OCI-LY7 (cell line): Measurements from ENCODE around the gene KIAA0513. TPM values are rescaled to one million over a fixed set of nuclear protein-coding genes. Genes with fewer than 3 reads are reported as not detected.

ENCODE experiments used
- BruUV-seq: library from RNA; stranded (reverse); fragments of 400-500 nt; replicated peaks from 2 replicates; lab custom pipeline; 2021; lab: Mats Ljungman, UMichigan
- CTCF ChIA-PET: fragments of 300-600 bp; sonication (Branson Sonifier 250); formaldehyde crosslinking; loops from one replicate; lab custom pipeline; 2022; ENCODE audit warnings: antibody characterized with exemption; ENCODE audit not compliant: unreplicated experiment; lab: Charles Lee
- POLR2A ChIA-PET: fragments of 300-600 bp; sonication (Branson Sonifier 250); formaldehyde crosslinking; loops from one replicate; lab custom pipeline; 2022; ENCODE audit warnings: antibody characterized with exemption; lab: Charles Lee
- DNase-seq: peaks from one replicate; pipeline ENCODE4 v3.0.0-alpha.2; 2015; ENCODE audit warnings: low spot score
- H2AFZ ChIP-seq: fragments of 200-600 bp; sonication (generic), shearing (Covaris generic); 2 replicates; pipeline ENCODE4 v1.6.1; 2014; ENCODE audit warnings: mild to moderate bottlenecking, antibody characterized with exemption, low read length, moderate library complexity
- H3K27ac ChIP-seq: fragments of 200-600 bp; sonication (generic); 2 replicates; pipeline ENCODE4 v1.5.1; 2014; ENCODE audit warnings: mixed run types, low read depth, mild to moderate bottlenecking, moderate library complexity, low read length, inconsistent platforms; ENCODE audit not compliant: poor library complexity, severe bottlenecking
- H3K36me3 ChIP-seq: fragments of 200-600 bp; sonication (generic); 2 replicates; pipeline ENCODE4 v1.6.1; 2014; ENCODE audit warnings: mild to moderate bottlenecking, antibody characterized with exemption, low read length, moderate library complexity, mixed read lengths; ENCODE audit not compliant: insufficient read depth
- H3K4me1 ChIP-seq: fragments of 200-600 bp; sonication (generic); 2 replicates; pipeline ENCODE4 v1.5.1; 2014; ENCODE audit warnings: mild to moderate bottlenecking, low read length; ENCODE audit not compliant: insufficient read depth, poor library complexity, severe bottlenecking
- H3K4me2 ChIP-seq: fragments of 200-600 bp; sonication (generic); 2 replicates; pipeline ENCODE4 v1.6.1; 2014; ENCODE audit warnings: mild to moderate bottlenecking, low read length
- H3K4me3 ChIP-seq: fragments of 200-600 bp; sonication (generic); 2 replicates; pipeline ENCODE4 v1.5.1; 2014; ENCODE audit warnings: mild to moderate bottlenecking, low read depth, low read length; ENCODE audit not compliant: poor library complexity, severe bottlenecking
- H3K79me2 ChIP-seq: fragments of 200-600 bp; sonication (generic); 2 replicates; pipeline ENCODE4 v1.6.1; 2016; ENCODE audit warnings: low read depth, mild to moderate bottlenecking, low read length, moderate library complexity, mixed read lengths; ENCODE audit not compliant: insufficient read depth
- H3K9me2 ChIP-seq: fragments of 200-600 bp; sonication (generic); 2 replicates; pipeline ENCODE4 v1.6.1; 2016; ENCODE audit warnings: mild to moderate bottlenecking, low read length, mixed read lengths; ENCODE audit not compliant: insufficient read depth
- H3K9me3 ChIP-seq: fragments of 200-600 bp; sonication (generic); 2 replicates; pipeline ENCODE4 v1.6.1; 2014; ENCODE audit warnings: mild to moderate bottlenecking, mixed run types, low read length, mixed read lengths
- H4K20me1 ChIP-seq: fragments of 200-600 bp; sonication (generic); 2 replicates; pipeline ENCODE4 v1.6.1; 2014; ENCODE audit warnings: mild to moderate bottlenecking, antibody characterized with exemption, low read length, moderate library complexity, mixed read lengths; ENCODE audit not compliant: insufficient read depth
- EZH2phosphoT487 ChIP-seq: fragments of 200-600 bp; sonication (generic); IDR thresholded peaks from 2 replicates; pipeline ENCODE4 v1.6.1; 2018; ENCODE audit warnings: low read depth, borderline replicate concordance, mild to moderate bottlenecking, mixed run types, antibody characterized with exemption, low read length, moderate library complexity, mixed read lengths
- intact Hi-C: fragments of 100-400 bp; cut with micrococcal nuclease; formaldehyde crosslinking; loops from one replicate; pipeline ENCODE4 v1.10.0; 2022; ENCODE audit not compliant: unreplicated experiment
- total RNA-seq, 2 experiments: library from RNA; depleted of rRNA in 1 of 2; stranded (reverse); fragments of >200 nt in 1 of 2; shearing (Covaris generic) in 1 of 2; gene quantifications; 2 replicates each; pipeline ENCODE4 v1.2.3, GENCODE V29; 2014 to 2022
- TF ChIP-seq, protein P1 (sequence below): fragments of 200-600 bp; sonication (generic); conservative IDR thresholded peaks from 2 replicates; pipeline ENCODE4 v1.5.1; 2014; ENCODE audit warnings: mild to moderate bottlenecking, antibody characterized with exemption, low read length, moderate library complexity, mixed read lengths

Gene KIAA0513
- total RNA-seq, 2 experiments from 2014 or later: 0.88 to 4.8 TPM

DNA sequence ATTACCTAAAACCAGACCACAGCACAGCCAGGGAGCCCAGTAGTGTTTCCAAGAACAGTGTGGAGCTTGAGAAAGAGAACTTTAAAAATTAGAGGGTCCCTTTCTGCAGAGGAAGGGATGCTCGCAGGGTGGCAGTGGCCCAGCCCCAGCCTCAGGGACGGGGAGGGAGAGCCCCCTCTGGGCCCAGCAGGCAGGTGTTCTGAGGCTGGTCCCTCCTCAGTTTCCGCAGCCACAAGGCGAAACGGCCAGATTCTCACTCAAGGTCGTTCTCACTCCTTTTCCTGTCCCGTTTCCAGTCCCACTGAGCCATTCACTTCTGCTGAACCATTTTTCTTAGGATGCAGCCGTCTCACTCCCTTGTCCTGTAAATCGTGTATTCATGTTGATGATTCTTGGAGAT lies 64.7 kb downstream of the KIAA0513 start:
- Histone ChIP-seq H2AFZ (no peak overlapping the region), H3K36me3 (no peaks in the 10 kb centered on the region), H3K4me1 (peaks cover 15% of the 10 kb centered on the region), H4K20me1 (no peaks in the 10 kb centered on the region), H3K79me2 (no peaks in the 10 kb centered on the region), H3K4me3 (no peak overlapping the region), H3K4me2 (no peak overlapping the region), H3K9me3 (no peaks in the 10 kb centered on the region), H3K27ac (no peak overlapping the region), H3K9me2 (no peaks in the 10 kb centered on the region)
- POLR2A ChIA-PET: interaction anchor here (0.7 kb wide), 1 partner anchor 587 kb away, joined by 6 read pairs; no protein-coding TSS in a partner anchor
- intact Hi-C loops: no loop called here
- TF ChIP-seq EZH2phosphoT487: no peak
- TF ChIP-seq, protein P1, sequence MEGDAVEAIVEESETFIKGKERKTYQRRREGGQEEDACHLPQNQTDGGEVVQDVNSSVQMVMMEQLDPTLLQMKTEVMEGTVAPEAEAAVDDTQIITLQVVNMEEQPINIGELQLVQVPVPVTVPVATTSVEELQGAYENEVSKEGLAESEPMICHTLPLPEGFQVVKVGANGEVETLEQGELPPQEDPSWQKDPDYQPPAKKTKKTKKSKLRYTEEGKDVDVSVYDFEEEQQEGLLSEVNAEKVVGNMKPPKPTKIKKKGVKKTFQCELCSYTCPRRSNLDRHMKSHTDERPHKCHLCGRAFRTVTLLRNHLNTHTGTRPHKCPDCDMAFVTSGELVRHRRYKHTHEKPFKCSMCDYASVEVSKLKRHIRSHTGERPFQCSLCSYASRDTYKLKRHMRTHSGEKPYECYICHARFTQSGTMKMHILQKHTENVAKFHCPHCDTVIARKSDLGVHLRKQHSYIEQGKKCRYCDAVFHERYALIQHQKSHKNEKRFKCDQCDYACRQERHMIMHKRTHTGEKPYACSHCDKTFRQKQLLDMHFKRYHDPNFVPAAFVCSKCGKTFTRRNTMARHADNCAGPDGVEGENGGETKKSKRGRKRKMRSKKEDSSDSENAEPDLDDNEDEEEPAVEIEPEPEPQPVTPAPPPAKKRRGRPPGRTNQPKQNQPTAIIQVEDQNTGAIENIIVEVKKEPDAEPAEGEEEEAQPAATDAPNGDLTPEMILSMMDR: no peak
- no TSS peak for BruUV-seq
- no peak for DNase-seq
- CTCF ChIA-PET: no interaction called here

DNA sequence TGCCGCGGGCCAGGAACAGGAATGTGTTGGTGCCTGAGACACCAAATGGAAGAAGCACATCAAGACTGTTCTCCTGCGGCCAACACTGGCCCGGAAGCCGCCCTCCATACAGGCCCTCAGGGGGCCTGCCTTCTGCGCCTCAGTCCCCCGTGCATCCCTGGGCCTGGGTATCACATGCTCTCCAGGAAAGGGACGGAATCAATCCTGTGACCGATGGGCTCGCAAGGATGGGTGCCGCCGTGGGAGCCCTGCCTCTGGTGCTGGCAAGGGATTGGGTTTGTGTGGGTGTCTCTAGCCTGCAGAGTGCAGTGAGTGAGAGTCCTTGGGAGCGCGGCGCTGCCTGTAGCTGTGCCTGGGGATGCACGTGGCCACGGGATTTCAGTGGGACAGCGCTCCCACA lies 65.3 kb downstream of the KIAA0513 start:
- Histone ChIP-seq H3K9me2 (no peaks in the 10 kb centered on the region), H3K36me3 (no peaks in the 10 kb centered on the region), H3K4me1 (peaks cover 15% of the 10 kb centered on the region), H3K9me3 (no peaks in the 10 kb centered on the region), H4K20me1 (no peaks in the 10 kb centered on the region), H3K4me3 (no peak overlapping the region), H3K4me2 (no peak overlapping the region), H2AFZ (no peak overlapping the region), H3K27ac (no peak overlapping the region), H3K79me2 (no peaks in the 10 kb centered on the region)
- DNase-seq: no peak
- BruUV-seq: no TSS peak
- POLR2A ChIA-PET: no interaction called here
- intact Hi-C loops: no loop called here
- CTCF ChIA-PET: no interaction called here
- no peak for TF ChIP-seq EZH2phosphoT487
- TF ChIP-seq, protein P1: no peak

DNA sequence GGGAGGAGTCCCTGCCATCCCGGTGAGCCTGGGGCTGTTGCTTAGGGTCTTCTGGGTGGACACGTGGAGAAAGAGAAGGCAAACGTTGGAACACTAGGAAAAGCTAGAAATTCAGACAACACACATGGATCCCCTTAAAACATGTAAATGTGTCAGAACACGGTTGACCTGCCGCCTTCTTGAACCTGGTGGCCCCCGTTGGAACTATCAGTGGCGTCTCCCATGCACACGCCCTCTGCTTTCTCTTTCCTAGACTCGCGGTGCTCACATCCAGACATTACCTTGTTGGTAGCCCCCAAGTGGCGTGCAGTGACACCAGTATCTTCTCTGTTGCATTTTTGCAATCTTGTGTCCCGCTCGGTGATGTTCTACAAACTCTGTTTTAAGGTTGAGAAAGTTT lies 66.1 kb downstream of the KIAA0513 start:
- H3K27ac ChIP-seq: no peak overlapping the region
- no peaks in the 10 kb centered on the region for H3K9me2 ChIP-seq
- POLR2A ChIA-PET: no interaction called here
- H3K4me2 ChIP-seq: no peak overlapping the region
- BruUV-seq: no TSS peak
- DNase-seq: no peak
- H3K4me3 ChIP-seq: no peak overlapping the region
- CTCF ChIA-PET: no interaction called here
- H3K36me3 ChIP-seq: no peaks in the 10 kb centered on the region
- H4K20me1 ChIP-seq: no peaks in the 10 kb centered on the region
- peaks cover 15% of the 10 kb centered on the region for H3K4me1 ChIP-seq
- no peaks in the 10 kb centered on the region for H3K79me2 ChIP-seq
- intact Hi-C loops: no loop called here
- no peak overlapping the region for H2AFZ ChIP-seq
- TF ChIP-seq EZH2phosphoT487: no peak
- TF ChIP-seq, protein P1: 0 out of 2 replicates have a peak, but pooled peaks have one; percentile 15
- no peaks in the 10 kb centered on the region for H3K9me3 ChIP-seq
